Inferior parietal cortex (tissue), 1 donor: Measurements from ENCODE around the gene KIF12.
"Not testable (repeated sequence)": the region's sequence is repeated elsewhere in the genome, so short reads cannot be mapped to it uniquely, and the experiment has no call there.

Experiments used
- DNase-seq: peaks from one replicate; pipeline ENCODE4 v3.0.0-alpha.2; 2016; ENCODE audit errors: extremely low spot score

The KIF12 gene

GRCh38 chr9:114085387-114085789 lies 13.7 kb downstream of the KIF12 start:
- no peak for DNase-seq

GRCh38 chr9:114084282-114085073 lies 14.6 kb downstream of the KIF12 start:
- no peak for DNase-seq

- DNase-seq = no peak
Observed at GRCh38 chr9:114083666-114084065, 15.4 kb downstream of the KIF12 start.

GRCh38 chr9:114082763-114083412 lies 16.2 kb downstream of the KIF12 start:
- DNase-seq = not testable (repeated sequence)

- peak; percentile 98 for DNase-seq
Observed at GRCh38 chr9:114082017-114082762, 16.9 kb downstream of the KIF12 start.

GRCh38 chr9:114081441-114082016 lies 17.6 kb downstream of the KIF12 start:
- no peak for DNase-seq

GRCh38 chr9:114080773-114081440 lies 18.2 kb downstream of the KIF12 start:
- no peak for DNase-seq

GRCh38 chr9:114080195-114080772 lies 18.8 kb downstream of the KIF12 start:
- no peak for DNase-seq

DNA sequence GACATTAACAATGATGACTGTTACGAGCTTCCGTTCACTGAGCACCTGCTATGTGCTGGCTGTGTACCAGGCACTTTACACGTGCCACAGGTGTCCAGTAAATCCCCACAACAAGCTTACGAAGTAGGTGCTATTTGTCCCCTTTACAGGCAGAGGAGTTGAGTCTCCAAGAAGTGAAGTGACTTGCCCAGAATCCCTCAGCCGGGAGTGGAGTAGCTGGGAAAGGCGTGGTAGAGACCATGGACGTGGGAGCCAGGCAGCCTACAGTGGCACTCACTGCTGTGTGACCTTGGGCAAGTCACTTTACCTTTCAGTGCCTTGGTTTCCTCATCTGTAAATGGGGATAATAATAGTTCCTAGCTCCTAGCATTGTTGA lies 20.3 kb downstream of the KIF12 start:
- no peak for DNase-seq

- DNase-seq = no peak
Observed at GRCh38 chr9:114078021-114078780, 20.9 kb downstream of the KIF12 start, which contains the start of gene AMBP. Gene AMBP, minus strand, starts transcription at chr9:114078300. Its CDS starts 91 bp downstream, at chr9:114078209.

DNA sequence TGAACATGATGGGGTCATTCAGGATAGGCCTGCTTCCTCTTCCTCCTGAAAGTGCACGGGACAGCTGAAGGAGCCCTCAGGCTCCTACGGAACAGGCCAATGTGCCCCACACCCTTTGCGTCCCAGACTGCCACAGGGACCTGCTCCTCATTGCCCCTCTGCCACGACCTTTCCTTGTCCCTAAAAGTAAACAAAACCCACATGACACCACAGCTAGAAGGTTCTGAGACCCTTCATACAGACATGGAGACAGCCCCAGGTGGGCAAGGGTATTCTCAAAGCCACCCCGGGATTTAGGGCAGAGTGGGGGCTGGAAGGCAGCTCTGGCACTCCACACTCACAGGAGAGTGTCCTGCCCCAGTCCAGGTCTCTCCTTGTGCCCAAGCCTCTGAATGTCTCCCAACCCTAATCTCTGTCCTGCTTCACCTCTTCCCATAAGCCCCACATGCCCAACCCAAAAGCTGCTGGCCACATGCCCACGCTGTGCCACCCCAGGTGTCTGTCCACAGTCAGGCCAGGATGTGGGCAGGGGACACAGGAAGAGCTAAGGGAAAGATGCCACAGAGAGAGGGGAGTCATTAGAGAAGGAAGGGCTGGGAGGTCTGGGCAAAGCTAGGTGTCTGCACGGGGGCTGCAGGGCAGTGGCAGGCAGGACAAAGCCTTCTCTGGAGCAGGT lies 21.8 kb downstream of the KIF12 start:
- no peak for DNase-seq

- DNase-seq = no peak
Observed at GRCh38 chr9:114076237-114077161, 22.6 kb downstream of the KIF12 start.

GRCh38 chr9:114075602-114076001 lies 23.5 kb downstream of the KIF12 start:
- DNase-seq = no peak

DNA sequence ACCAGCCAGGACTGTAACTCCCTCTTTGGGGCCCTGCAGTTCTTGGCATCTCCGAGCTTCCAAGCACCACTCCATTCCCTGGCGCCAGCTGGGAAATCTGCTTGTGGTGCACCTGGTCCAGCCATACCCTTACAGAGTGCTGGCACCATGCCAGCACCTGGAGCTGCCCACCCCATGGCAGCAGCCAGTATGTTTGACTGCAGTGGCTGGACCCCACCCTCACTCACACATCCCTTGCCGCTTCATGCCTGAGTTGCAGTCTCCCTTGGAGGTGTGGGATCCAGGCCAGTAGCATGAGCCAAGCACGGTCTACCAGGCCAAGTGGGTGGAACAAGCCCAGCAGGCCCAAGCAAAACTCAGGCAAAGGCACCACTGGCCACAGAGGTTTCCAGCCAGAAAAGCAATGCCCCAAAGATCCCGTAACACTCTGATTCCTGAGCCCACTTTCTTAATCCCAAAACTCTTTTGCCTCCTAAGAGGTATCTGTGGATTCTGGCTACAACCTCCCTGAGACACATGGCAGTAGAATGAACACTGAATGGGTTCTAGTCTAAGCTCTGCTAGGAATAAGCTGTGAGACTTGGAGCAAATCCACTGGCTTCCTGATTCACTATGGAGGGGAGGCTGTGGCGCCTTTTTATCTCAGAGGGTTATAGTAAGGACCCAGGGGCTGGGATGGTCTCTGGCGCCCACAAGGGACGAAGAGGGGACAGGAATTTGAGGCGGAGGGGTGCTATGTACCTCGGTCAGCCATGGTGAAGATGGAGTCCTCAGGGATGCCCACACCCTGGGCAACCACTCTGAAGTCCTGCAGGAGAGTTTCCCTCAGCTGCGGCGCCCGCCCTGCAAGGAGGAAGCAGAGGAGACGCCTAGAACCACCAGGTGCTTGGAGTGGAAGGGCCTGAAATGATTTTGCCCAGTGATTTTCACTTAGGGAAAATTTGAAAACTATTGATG lies 26.6 kb downstream of the KIF12 start:
- DNase-seq = peak; percentile 5

GRCh38 chr9:114071197-114071795 lies 27.8 kb downstream of the KIF12 start:
- no peak for DNase-seq

DNA sequence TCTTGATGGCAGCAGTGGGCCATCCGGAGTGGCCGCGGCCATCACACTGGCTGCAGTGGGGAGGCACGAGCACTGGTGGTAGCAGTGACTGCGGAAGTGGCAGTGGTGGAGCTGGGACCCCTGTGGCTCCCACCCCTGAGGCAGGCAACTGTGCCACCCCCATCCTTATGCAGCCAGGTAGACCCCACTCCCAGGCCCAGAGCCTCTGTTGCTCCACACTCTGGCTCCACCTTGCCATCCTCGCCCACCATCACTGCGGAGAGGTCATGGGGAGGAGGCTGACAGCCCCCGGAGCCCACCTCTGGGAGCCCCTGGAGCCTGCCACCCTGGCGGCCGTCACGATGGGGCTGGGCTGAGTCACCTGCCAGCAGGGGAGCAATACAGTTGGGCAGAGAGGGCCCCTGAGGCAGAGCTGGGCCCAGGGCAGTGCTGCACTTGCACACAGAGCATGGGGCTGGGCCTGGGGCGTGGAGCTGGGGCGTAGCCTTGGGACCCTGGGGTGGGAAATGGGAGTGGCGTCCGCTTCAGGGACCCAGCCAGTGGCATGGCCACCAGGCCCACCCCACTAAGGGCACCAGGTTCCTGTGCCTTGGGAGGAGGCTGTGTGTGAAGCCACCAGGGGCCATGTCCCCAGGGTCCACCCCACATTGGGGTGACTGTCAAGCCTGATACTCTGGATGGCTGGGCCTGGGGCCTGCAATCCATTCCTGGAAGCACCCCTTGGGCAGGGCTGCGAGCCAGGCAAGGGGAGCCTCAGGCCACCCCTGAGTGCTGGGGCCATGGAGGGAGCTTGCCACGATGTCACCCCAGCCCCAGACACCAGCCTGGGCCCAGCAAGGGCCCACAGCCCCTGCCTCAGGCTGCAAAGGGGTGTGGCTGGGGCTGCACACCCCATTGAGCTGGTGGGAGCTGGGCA lies 28.6 kb downstream of the KIF12 start:
- DNase-seq = no peak
